HG02852 (cell line): ENCODE data around the gene NUTM2D.
"Not testable (repeated sequence)": the region's sequence is repeated elsewhere in the genome, so short reads cannot be mapped to it uniquely, and the experiment has no call there.

ENCODE experiments used
- ATAC-seq: cut with Tn5 transposase; IDR thresholded peaks from one replicate; pipeline ENCODE4 v1.9.1; 2021; ENCODE audit warnings: mild to moderate bottlenecking, moderate library complexity; ENCODE audit not compliant: unreplicated experiment

Gene NUTM2D, protein sequence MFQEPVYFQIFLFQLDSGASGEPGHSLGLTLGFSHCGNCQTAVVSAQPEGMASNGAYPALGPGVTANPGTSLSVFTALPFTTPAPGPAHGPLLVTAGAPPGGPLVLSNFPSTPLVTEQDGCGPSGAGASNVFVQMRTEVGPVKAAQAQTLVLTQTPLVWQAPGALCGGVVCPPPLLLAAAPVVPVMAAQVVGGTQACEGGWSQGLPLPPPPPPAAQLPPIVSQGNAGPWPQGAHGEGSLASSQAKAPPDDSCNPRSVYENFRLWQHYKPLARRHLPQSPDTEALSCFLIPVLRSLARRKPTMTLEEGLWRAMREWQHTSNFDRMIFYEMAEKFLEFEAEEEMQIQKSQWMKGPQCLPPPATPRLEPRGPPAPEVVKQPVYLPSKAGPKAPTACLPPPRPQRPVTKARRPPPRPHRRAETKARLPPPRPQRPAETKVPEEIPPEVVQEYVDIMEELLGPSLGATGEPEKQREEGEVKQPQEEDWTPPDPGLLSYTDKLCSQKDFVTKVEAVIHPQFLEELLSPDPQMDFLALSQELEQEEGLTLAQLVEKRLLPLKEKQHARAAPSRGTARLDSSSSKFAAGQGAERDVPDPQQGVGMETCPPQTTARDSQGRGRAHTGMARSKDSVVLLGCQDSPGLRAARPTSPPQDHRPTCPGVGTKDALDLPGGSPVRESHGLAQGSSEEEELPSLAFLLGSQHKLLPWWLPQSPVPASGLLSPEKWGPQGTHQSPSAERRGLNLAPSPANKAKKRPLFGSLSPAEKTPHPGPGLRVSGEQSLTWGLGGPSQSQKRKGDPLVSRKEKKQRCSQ

GRCh38 chr10:87357444-87357843, at the start of gene NUTM2D:
NUTM2D (plus strand) TSS chr10:87357744; CDS start chr10:87358266, 522 bp downstream.
- not testable (repeated sequence) for ATAC-seq

GRCh38 chr10:87308702-87309101, 48.8 kb upstream of the NUTM2D start:
- not testable (repeated sequence) for ATAC-seq

GRCh38 chr10:87309657-87310056, 47.9 kb upstream of the NUTM2D start:
- not testable (repeated sequence) for ATAC-seq

GRCh38 chr10:87311521-87311920, 46.0 kb upstream of the NUTM2D start:
- not testable (repeated sequence) for ATAC-seq

DNA sequence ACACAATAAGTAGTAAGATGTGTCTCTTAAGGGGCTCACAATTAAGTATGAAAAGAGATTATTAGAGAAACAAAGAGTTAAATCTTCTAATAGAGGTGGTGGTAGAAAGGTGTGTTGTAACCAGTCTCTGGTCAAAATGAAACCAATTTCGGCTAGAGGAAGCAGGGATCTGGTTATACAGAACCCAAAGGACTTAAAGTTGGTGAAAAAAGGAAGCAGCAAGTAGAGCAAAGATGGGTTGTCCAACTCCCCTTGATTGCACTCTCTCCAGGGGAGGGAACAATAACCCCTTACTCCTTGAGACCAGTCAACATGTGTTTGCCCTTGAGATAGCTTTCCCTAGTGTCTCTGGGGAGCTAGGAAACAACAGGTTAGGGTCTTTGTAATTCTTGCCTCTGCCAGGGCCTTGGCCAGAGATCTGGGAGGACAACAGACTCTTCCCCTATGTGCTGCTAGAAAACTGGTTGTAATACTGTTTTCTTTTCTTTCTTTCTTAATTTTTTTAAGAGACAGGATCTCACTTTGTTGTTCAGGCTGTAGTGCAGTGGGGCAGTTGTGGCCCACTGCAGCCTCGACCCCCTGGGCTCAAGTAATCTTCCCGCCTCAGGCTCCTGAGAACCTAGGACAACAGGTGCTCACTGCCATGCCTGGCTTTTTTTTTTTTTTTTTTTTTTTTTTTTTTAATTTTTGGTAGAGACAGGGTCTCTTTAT, 43.7 kb upstream of the NUTM2D start:
- ATAC-seq, result not testable (repeated sequence)

DNA sequence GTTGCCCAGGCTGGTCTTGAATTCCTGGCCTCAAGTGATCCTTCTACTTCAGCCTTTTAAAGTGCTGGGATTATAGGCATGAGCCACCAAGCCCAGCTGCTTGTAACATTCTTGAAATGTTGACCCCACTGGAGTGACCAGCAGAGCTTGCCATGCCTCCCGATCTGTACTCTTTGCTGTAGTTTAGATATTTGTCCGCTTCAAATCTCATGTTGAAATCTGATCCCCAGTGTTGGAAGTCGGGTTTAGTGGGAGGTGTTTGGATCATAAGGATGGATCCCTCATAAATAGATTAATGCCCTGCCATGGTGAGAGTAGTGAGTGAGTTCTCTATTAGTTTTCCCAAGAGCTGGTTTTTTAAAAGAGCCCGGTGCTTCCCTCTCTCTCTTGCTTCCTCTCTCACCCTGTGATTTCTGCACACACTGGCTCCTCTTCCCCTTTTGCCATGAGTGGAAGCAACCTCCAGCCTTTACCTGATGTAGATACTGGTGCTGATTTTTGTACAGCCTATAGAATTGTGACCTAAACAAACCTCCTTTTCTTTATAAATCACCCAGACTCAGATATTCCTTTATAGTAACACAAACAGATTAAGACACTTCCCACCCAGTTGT, 43.1 kb upstream of the NUTM2D start:
- ATAC-seq, result not testable (repeated sequence)

GRCh38 chr10:87321505-87321904, 36.0 kb upstream of the NUTM2D start:
- not testable (repeated sequence) for ATAC-seq

- not testable (repeated sequence) for ATAC-seq
These were observed 33.0 kb upstream of the NUTM2D start for GRCh38 chr10:87324559-87324958.

DNA sequence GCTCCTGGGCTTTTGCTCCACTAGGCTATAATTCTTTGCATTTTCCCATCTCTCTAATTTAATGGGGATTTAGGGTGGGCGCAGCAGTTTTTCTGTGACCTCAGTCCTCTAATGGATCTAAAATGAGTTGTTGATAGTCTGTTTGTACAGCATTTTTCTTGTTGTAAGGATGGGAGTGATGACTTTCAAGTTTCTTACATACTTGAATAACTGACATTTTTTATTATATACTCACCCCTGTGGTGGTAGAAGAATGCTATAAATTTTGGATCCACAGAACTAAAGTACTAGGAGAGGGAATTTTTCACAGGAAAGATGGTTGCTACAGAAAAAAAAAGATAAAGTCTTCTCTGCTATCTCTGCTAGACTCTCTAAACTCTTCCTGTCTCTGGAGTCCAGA, 29.6 kb upstream of the NUTM2D start:
- not testable (repeated sequence) for ATAC-seq

- ATAC-seq, result not testable (repeated sequence)
These were observed 28.4 kb upstream of the NUTM2D start for GRCh38 chr10:87329131-87329530.

DNA sequence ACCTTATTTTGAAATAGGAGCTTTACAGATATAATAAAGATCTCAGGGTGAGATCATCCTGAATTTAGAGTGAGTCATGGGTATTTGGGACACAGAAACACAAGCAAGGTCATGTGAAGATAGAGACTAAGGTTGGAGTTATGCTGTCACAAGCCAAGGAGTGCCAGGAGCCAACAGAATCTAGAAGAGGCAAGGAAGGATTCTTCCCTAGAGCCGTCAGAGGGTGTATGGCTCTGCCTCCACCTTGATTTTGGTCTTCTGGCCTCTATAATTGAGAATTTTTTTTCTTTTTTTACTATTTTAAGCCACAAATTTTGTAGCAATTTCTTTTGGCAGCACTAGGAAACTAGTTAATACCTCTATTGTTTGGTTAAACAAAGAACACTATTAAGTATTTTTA, 24.9 kb upstream of the NUTM2D start:
- ATAC-seq, result not testable (repeated sequence)

DNA sequence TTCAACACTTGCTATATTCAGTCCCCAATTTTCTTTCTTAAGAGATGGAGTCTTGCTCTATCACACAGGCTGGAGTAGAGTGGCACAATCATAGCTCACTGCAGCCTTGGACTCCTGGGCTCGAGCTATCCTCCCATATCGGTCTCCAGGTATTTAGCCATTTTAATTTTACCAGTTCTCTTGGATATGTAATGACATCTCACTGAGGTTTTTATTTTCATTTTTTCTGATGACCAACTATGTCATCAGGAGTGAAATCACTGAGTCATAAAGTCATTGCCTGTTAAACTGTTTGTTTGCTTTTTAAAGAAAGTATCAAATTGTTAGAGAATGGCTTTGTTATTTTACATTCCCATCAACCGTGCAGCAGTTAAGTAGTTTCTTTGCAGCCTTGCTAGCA, 17.1 kb upstream of the NUTM2D start:
- not testable (repeated sequence) for ATAC-seq

DNA sequence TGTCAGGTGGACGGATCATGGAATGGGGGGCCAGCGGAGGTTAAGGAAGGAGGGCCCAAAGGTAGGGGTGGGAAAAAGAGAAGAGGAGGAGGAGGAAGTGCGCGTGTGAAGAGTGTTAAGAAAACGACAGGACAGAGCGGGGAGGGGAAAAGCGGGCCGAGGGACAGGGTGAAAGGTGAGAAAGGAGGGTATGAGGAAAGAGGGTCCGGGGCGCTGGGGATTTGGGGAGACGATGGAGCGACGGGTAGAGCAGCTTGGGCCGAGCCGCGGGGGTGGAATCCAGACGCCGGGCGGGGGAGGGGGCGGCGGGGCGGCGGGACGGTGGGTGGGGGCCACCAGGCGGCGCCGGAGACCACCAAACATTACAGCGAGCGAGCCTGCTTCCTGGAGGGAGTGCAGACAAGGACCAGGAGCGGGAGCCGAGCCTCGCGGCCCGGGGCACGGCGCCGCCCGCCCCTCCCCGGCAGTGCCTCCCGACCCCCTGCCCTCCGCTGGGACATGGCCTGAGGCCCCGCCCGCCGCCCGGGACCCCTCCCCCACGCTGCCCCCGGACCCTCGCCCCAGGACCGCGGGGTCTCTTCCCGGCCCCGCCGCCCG, 15.9 kb upstream of the NUTM2D start:
- peak; percentile 14 for ATAC-seq

DNA sequence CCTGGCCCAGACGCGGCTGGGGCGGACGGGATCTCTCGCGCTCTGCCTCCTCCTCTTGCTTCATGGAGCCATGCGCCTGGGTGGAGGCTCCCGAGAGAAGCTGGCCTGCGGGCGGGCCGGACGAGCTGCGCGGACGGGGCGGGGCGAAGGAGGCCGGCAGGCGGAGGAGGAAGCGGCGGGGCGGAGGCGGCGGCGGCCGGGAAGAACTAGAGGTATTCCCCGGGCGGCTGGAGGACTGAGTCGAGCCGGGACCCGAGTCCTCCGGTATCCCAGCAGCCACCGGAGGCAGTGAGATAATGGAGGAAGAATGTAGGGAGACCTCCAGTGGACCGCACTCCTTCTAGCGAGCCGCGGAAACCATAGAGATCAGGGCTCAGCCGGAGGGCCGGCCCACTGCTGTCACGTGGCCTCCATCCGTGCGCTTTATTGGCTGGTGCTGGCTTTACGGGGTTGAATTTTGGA, 15.3 kb upstream of the NUTM2D start:
- peak; percentile 88 for ATAC-seq

DNA sequence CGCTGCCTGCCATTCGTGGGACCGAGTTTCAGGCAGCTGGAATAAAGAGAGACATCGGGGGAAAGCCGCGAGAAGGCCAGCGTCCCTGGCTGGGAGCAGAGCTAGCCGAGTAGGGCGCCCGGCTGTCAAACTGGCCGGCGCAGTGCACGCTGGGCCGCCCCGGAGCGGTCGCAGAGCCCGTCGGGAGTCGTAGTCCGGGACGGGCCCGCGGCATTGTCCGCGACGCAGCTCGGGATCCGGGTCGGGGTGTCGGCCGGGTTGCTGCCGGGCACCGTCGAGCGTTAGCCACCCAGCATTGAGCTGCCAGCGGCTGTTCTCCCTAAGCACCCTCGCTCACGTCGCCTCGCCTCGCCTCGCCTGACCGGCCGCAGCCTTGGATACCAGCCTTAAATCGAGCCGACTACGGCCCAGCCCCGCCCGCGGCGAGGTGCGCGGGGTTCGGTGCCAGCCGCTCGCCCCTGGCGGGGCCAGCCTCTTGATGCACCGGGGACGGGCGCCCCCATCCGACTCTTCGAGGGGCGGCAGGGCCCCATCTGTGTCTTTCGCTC, 14.8 kb upstream of the NUTM2D start:
- ATAC-seq, result peak; percentile 73

DNA sequence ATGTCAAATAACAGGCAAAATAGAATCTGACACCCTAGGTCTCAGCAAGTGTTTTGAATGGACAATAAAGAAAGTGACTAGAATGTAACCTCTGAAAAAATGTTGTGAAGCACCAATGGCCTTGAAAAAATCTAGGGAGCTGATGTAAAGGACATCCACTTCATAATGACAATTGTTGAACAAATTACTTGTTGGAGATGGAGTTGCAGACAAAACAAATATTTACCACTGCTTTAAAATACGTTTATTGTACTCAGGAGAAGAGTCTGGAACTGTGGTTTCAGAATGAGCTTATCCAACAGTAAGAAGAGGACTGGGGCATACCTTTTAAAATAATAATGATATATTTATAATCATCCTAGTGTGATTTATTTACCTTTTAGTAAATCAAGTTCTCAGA, 11.8 kb upstream of the NUTM2D start:
- ATAC-seq, result not testable (repeated sequence)

DNA sequence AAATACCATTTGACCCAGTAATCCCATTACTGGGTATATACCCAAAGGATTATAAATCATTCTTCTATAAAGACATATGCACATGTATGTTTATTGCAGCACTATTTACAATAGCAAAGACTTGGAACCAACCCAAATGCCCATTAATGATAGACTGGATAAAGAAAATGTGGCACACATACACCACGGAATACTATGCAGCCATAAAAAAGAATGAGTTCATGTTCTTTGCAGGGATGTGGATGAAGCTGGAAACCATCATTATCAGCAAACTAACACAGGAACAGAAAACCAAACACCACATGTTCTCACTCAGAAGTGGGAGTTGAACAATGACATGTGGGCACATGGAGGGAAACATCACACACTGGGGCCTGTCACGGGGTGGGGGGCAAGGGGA, 7.4 kb upstream of the NUTM2D start:
- not testable (repeated sequence) for ATAC-seq

DNA sequence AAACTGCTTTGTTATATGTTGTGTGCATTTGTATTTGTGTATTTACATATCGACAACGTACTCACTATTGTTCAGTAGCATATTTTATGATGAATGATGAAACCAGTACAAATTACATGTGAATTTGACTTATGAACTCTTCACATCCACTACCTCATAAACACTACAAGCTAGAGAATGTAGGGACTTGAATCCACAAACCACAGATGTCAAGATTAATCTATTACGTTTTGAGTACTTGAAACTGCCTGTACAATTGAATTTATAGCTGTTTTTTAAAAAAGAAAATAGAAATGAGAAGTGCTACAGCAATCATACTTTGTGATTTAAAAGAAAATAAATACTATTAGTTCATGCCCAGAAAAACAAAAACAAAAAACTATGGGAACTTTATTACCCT, 4.7 kb upstream of the NUTM2D start:
- not testable (repeated sequence) for ATAC-seq

DNA sequence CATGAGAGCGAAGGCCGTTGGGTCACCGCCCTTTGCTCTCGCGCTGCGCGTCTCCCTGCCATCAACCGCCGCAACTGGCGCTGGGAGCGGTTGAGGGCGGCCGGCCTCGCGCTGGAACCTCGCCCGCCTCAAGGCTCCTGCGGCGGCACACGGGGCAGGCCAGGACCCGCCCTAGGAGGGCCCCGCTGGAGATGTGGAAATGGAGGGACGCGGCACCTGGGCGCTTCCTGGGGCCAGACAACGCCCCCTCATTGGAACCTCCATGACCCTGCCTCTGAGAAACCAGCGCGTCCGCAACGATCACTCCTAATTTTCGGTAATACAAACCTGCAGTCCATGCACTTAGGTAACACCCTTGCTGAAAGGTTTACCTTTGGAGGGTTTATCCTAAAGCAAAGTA, 2.4 kb upstream of the NUTM2D start:
- ATAC-seq, result not testable (repeated sequence)

- ATAC-seq, result not testable (repeated sequence)
These were observed 615 bp downstream of the NUTM2D start for GRCh38 chr10:87358159-87358558.
